ENCODE results near the gene ARPC2. TPM values are rescaled to one million over a fixed set of nuclear protein-coding genes. Genes with fewer than 3 reads are reported as not detected.

Gene ARPC2
- total RNA-seq, 1 experiment from 2014 or later: 273 TPM

- TF ChIP-seq EZH2 (IDR thresholded peaks at IDR 0.05; ENCODE audit: low read depth): no peak
- TF ChIP-seq, protein P1, sequence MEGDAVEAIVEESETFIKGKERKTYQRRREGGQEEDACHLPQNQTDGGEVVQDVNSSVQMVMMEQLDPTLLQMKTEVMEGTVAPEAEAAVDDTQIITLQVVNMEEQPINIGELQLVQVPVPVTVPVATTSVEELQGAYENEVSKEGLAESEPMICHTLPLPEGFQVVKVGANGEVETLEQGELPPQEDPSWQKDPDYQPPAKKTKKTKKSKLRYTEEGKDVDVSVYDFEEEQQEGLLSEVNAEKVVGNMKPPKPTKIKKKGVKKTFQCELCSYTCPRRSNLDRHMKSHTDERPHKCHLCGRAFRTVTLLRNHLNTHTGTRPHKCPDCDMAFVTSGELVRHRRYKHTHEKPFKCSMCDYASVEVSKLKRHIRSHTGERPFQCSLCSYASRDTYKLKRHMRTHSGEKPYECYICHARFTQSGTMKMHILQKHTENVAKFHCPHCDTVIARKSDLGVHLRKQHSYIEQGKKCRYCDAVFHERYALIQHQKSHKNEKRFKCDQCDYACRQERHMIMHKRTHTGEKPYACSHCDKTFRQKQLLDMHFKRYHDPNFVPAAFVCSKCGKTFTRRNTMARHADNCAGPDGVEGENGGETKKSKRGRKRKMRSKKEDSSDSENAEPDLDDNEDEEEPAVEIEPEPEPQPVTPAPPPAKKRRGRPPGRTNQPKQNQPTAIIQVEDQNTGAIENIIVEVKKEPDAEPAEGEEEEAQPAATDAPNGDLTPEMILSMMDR (conservative IDR thresholded peaks at IDR 0.05): no peak
- Histone ChIP-seq H3K4me1 (replicated peaks; ENCODE audit: insufficient read depth) (peaks cover 82% of the 10 kb centered on the region), H3K79me2 (ENCODE audit: low read depth) (peaks cover 88% of the 10 kb centered on the region), H3K4me2 (peak overlapping the region; percentile 94), H3K4me3 (peak overlapping the region; percentile 56; the same call in 1 of the 2 replicates), H2AFZ (no peak overlapping the region), H3K36me3 (ENCODE audit: low read depth) (peaks cover 18% of the 10 kb centered on the region), H4K20me1 (ENCODE audit: insufficient read depth) (no peaks in the 10 kb centered on the region), H3K27ac (peak overlapping the region; percentile 98), H3K9me2 (ENCODE audit: insufficient read depth) (no peaks in the 10 kb centered on the region), H3K9me3 (ENCODE audit: insufficient read depth, low read depth) (no peaks in the 10 kb centered on the region), H3F3A (ENCODE audit: insufficient read depth, low read depth) (peaks cover 76% of the 10 kb centered on the region), H3K27me3 (ENCODE audit: insufficient read depth, low read depth) (no peaks in the 10 kb centered on the region)
- DNase-seq: peak; percentile 64 to 87
- BruUV-seq (replicated peaks): no TSS peak
- ChIA-PET POLR2A (ENCODE audit: unreplicated experiment) (interaction anchor here (0.6 kb wide), 2 partner anchors 112 to 238 kb away, joined by 3 to 6 read pairs; no protein-coding TSS in a partner anchor), CTCF (interaction anchor here (0.6 kb wide), 2 partner anchors 112 to 704 kb away, joined by 3 read pairs; no protein-coding TSS in a partner anchor)
- intact Hi-C loops (cut with micrococcal nuclease; ENCODE audit: unreplicated experiment): no loop called here
Observed at GRCh38 chr2:218284106-218284811, 67.3 kb downstream of the ARPC2 start.

DNA sequence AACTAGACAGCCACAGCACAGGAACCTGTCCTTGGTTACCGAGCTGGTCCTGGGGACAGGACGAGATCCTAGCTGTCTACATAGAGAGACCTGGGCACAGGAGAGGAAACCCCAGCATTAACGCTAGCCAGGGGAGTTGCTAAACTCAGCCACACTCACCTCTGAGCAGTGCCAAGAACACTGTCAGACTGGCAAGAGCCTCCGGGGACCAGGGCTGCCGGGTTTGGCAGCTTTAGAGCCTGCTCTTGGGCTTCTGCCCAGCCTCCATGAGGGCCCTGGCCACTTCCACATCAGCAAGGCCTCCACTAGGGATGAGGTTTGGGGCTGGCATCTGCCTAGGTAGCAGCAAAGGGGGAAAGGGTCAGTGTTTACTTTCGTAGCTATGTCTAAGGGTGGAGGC is 68.6 kb downstream of the ARPC2 start:
- H4K20me1 ChIP-seq (ENCODE audit: insufficient read depth): peaks cover 3% of the 10 kb centered on the region; the same call in 1 of the 2 replicates
- peaks cover 88% of the 10 kb centered on the region for H3K79me2 ChIP-seq (ENCODE audit: low read depth)
- intact Hi-C loops (cut with micrococcal nuclease; ENCODE audit: unreplicated experiment): no loop called here
- peak in 1 of 2 experiments; percentile 46 for DNase-seq
- no peaks in the 10 kb centered on the region for H3K9me2 ChIP-seq (ENCODE audit: insufficient read depth)
- H3K4me1 ChIP-seq (replicated peaks; ENCODE audit: insufficient read depth): peaks cover 94% of the 10 kb centered on the region
- TF ChIP-seq, protein P1 (conservative IDR thresholded peaks at IDR 0.05): no peak
- no peak for TF ChIP-seq EZH2 (IDR thresholded peaks at IDR 0.05; ENCODE audit: low read depth)
- POLR2A ChIA-PET (ENCODE audit: unreplicated experiment): interaction anchor here (0.5 kb wide), 1 partner anchor 705 kb away, joined by 7 read pairs; no protein-coding TSS in a partner anchor
- H3K27me3 ChIP-seq (ENCODE audit: insufficient read depth, low read depth): no peaks in the 10 kb centered on the region
- H3K27ac ChIP-seq: peak overlapping the region; percentile 98
- no TSS peak for BruUV-seq (replicated peaks)
- H2AFZ ChIP-seq: no peak overlapping the region
- H3F3A ChIP-seq (ENCODE audit: insufficient read depth, low read depth): peaks cover 76% of the 10 kb centered on the region
- peak overlapping the region; percentile 94 for H3K4me2 ChIP-seq
- no peaks in the 10 kb centered on the region for H3K9me3 ChIP-seq (ENCODE audit: insufficient read depth, low read depth)
- H3K36me3 ChIP-seq (ENCODE audit: low read depth): peaks cover 8% of the 10 kb centered on the region; the same call in 1 of the 2 replicates
- H3K4me3 ChIP-seq: peak overlapping the region; percentile 56
- CTCF ChIA-PET: interaction anchor here (2.9 kb wide), 1 partner anchor 13 kb away, joined by 13 read pairs; no protein-coding TSS in a partner anchor

- BruUV-seq (replicated peaks): TSS peak; percentile 2
- peaks cover 70% of the 10 kb centered on the region for H3F3A ChIP-seq (ENCODE audit: insufficient read depth, low read depth)
- no peaks in the 10 kb centered on the region for H3K36me3 ChIP-seq (ENCODE audit: low read depth)
- peak overlapping the region; percentile 56 for H3K4me3 ChIP-seq
- peak overlapping the region; percentile 98 for H3K27ac ChIP-seq
- H3K4me2 ChIP-seq: peak overlapping the region; percentile 94
- H3K4me1 ChIP-seq (replicated peaks; ENCODE audit: insufficient read depth): peaks cover 91% of the 10 kb centered on the region
- H3K27me3 ChIP-seq (ENCODE audit: insufficient read depth, low read depth): no peaks in the 10 kb centered on the region
- no peak overlapping the region for H2AFZ ChIP-seq
- peak; percentile 89 to 93 for DNase-seq
- TF ChIP-seq, protein P1 (conservative IDR thresholded peaks at IDR 0.05): no peak
- TF ChIP-seq EZH2 (IDR thresholded peaks at IDR 0.05; ENCODE audit: low read depth): no peak
- ChIA-PET POLR2A (ENCODE audit: unreplicated experiment) (interaction anchor here (0.6 to 1.5 kb wide), 10 partner anchors 12 to 609 kb away, joined by 3 to 14 read pairs (median 5); partner anchors contain the start of genes AAMP, CTDSP1 and PNKD), CTCF (interaction anchor here (0.6 to 2.9 kb wide), 6 partner anchors 9 to 161 kb away, joined by 3 to 13 read pairs (median 6); no protein-coding TSS in a partner anchor)
- peaks cover 88% of the 10 kb centered on the region for H3K79me2 ChIP-seq (ENCODE audit: low read depth)
- intact Hi-C loops (cut with micrococcal nuclease; ENCODE audit: unreplicated experiment): loop anchor here (1.0 kb wide), 1 partner anchor 15 kb away; no protein-coding TSS in a partner anchor
- peaks cover 3% of the 10 kb centered on the region; the same call in 1 of the 2 replicates for H4K20me1 ChIP-seq (ENCODE audit: insufficient read depth)
- H3K9me2 ChIP-seq (ENCODE audit: insufficient read depth): no peaks in the 10 kb centered on the region
- H3K9me3 ChIP-seq (ENCODE audit: insufficient read depth, low read depth): no peaks in the 10 kb centered on the region
Observed at GRCh38 chr2:218286570-218287459, 69.8 kb downstream of the ARPC2 start.
